ENCODE data around the gene CEL. TPM values are rescaled to one million over a fixed set of nuclear protein-coding genes. Genes with fewer than 3 reads are reported as not detected.
"Not testable (repeated sequence)": the region's sequence is repeated elsewhere in the genome, so short reads cannot be mapped to it uniquely, and the experiment has no call there.

The CEL gene
- polyA plus RNA-seq, 1 donor: 4.7 TPM

- no peak for DNase-seq
Measured at GRCh38 chr9:133046900-133047295, 14.9 kb upstream of the CEL start.

GRCh38 chr9:133048595-133048994 is 13.2 kb upstream of the CEL start:
- DNase-seq: no peak

- DNase-seq: no peak
Measured at GRCh38 chr9:133049043-133049442, 12.7 kb upstream of the CEL start.

GRCh38 chr9:133050142-133050541 is 11.6 kb upstream of the CEL start:
- DNase-seq: no peak

GRCh38 chr9:133050781-133051180 is 11.0 kb upstream of the CEL start:
- no peak for DNase-seq

GRCh38 chr9:133051281-133051900 is 10.4 kb upstream of the CEL start:
- no peak for DNase-seq

- DNase-seq: no peak
Measured at GRCh38 chr9:133051966-133052539, 9.7 kb upstream of the CEL start.

GRCh38 chr9:133054194-133054890 is 7.4 kb upstream of the CEL start:
- no peak for DNase-seq

- DNase-seq: no peak
Measured at GRCh38 chr9:133054966-133055365, 6.8 kb upstream of the CEL start.

- DNase-seq: no peak
Measured at GRCh38 chr9:133055788-133056420, 5.9 kb upstream of the CEL start.

GRCh38 chr9:133056533-133056932 is 5.2 kb upstream of the CEL start:
- DNase-seq: no peak

GRCh38 chr9:133057006-133057405 is 4.8 kb upstream of the CEL start:
- no peak for DNase-seq

- no peak for DNase-seq
Measured at GRCh38 chr9:133057553-133057952, 4.2 kb upstream of the CEL start.

GRCh38 chr9:133058071-133058470 is 3.7 kb upstream of the CEL start:
- no peak for DNase-seq

GRCh38 chr9:133058550-133059320 is 3.0 kb upstream of the CEL start:
- DNase-seq: no peak

GRCh38 chr9:133059623-133060022 is 2.2 kb upstream of the CEL start:
- DNase-seq: no peak

- DNase-seq: no peak
Measured at GRCh38 chr9:133060417-133060841, 1.4 kb upstream of the CEL start.

GRCh38 chr9:133061019-133061763 is 590 bp upstream of the CEL start:
- DNase-seq: not testable (repeated sequence)

GRCh38 chr9:133062569-133062968 is 788 bp downstream of the CEL start:
- DNase-seq: not testable (repeated sequence)

GRCh38 chr9:133063159-133063499 is 1.3 kb downstream of the CEL start:
- no peak for DNase-seq

GRCh38 chr9:133063500-133064231 is 1.9 kb downstream of the CEL start:
- no peak for DNase-seq

Measured in left kidney (tissue), 2 donors.